SJSA1 (cell line): Measurements from ENCODE around the gene RAB26. TPM values are rescaled to one million over a fixed set of nuclear protein-coding genes. Genes with fewer than 3 reads are reported as not detected.

Source experiments
- DNase-seq, 2 experiments: peaks; one replicate each; pipeline ENCODE4 v3.0.0-alpha.2; 2015 to 2020; ENCODE audit warnings: low spot score in 2 of 2, low read depth in 1 of 2
- H3K27ac ChIP-seq: fragments of 250-450 bp; sonication (Bioruptor Pico); 2 replicates; pipeline ENCODE4 v1.5.1; 2020; ENCODE audit warnings: mild to moderate bottlenecking, moderate library complexity
- H3K27me3 ChIP-seq: fragments of 250-450 bp; sonication (Bioruptor Pico); replicated peaks from 2 replicates; pipeline ENCODE4 v1.5.1; 2020; ENCODE audit warnings: mild to moderate bottlenecking, moderate library complexity
- H3K36me3 ChIP-seq: fragments of 250-450 bp; sonication (Bioruptor Pico); 2 replicates; pipeline ENCODE4 v1.5.1; 2020; ENCODE audit warnings: mild to moderate bottlenecking
- H3K4me1 ChIP-seq: fragments of 250-450 bp; sonication (Bioruptor Pico); replicated peaks from 2 replicates; pipeline ENCODE4 v1.6.1; 2021; ENCODE audit warnings: mild to moderate bottlenecking
- H3K4me3 ChIP-seq: fragments of 250-450 bp; sonication (Bioruptor Pico); 2 replicates; pipeline ENCODE4 v1.5.1; 2020; ENCODE audit warnings: mild to moderate bottlenecking
- H3K9me3 ChIP-seq: fragments of 250-450 bp; sonication (Bioruptor Pico); replicated peaks from 2 replicates; pipeline ENCODE4 v1.5.1; 2020; ENCODE audit warnings: mild to moderate bottlenecking
- total RNA-seq: library from RNA; depleted of rRNA; stranded (reverse); fragments of >200 nt; shearing (Covaris generic); gene quantifications from 2 replicates; pipeline ENCODE4 v1.2.3, GENCODE V29; 2014

The RAB26 gene
- total RNA-seq, 1 experiment from 2014 or later = 0.16 TPM

DNA sequence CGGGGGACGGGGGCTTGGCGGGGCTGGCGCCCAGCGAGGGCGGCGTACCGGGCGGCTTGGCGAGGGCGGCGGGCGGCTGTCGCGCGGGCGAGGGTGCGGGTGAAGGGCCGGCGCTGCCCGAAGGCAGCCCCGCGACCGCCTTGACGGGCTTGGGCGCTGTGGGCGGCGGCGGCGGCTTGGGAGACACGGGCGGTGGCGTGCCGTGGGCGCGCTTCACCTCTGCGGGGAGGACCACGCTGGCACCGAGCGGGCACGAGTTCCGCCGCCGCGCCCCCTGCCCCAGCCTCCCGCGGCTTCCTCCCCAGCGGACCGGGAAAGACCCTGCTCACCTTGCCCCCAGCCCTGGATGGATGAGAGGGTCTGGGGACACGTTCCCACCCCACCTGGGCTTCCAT, 30.7 kb downstream of the RAB26 start:
- no peaks in the 10 kb centered on the region for H3K27me3 ChIP-seq
- no peaks in the 10 kb centered on the region for H3K4me1 ChIP-seq
- H3K9me3 ChIP-seq = no peaks in the 10 kb centered on the region
- peaks cover 33% of the 10 kb centered on the region for H3K36me3 ChIP-seq
- H3K4me3 ChIP-seq = no peak overlapping the region
- no peak for DNase-seq
- no peak overlapping the region for H3K27ac ChIP-seq

DNA sequence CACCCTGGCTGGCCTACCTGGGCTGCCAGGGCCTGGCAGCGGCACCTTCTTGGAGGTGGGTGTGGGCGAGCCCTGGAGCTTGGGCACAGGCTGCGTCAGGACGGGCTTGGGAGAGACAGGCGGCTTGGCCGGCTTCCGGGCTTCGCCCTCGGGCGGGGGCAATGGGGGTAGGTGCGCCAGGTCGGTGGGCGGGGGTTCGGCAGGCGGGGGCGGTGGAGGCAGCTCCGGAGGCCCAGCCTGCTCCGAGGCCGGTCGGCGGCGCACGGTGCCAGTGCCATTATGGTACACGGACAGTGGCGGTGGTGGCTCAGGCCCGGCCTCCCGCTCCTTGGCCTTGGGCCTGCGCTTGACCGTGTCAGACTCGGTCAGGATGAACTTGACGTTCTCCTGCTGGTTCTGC, 31.2 kb downstream of the RAB26 start:
- H3K4me1 ChIP-seq = no peaks in the 10 kb centered on the region
- H3K27ac ChIP-seq = no peak overlapping the region
- H3K4me3 ChIP-seq = no peak overlapping the region
- DNase-seq = no peak
- no peaks in the 10 kb centered on the region for H3K27me3 ChIP-seq
- no peaks in the 10 kb centered on the region for H3K9me3 ChIP-seq
- peaks cover 29% of the 10 kb centered on the region for H3K36me3 ChIP-seq

- no peaks in the 10 kb centered on the region for H3K27me3 ChIP-seq
- DNase-seq = no peak
- no peak overlapping the region for H3K27ac ChIP-seq
- H3K4me3 ChIP-seq = no peak overlapping the region
- peaks cover 20% of the 10 kb centered on the region for H3K36me3 ChIP-seq
- H3K4me1 ChIP-seq = no peaks in the 10 kb centered on the region
- H3K9me3 ChIP-seq = no peaks in the 10 kb centered on the region
Measured at GRCh38 chr16:2180461-2180860, 32.0 kb downstream of the RAB26 start.

DNA sequence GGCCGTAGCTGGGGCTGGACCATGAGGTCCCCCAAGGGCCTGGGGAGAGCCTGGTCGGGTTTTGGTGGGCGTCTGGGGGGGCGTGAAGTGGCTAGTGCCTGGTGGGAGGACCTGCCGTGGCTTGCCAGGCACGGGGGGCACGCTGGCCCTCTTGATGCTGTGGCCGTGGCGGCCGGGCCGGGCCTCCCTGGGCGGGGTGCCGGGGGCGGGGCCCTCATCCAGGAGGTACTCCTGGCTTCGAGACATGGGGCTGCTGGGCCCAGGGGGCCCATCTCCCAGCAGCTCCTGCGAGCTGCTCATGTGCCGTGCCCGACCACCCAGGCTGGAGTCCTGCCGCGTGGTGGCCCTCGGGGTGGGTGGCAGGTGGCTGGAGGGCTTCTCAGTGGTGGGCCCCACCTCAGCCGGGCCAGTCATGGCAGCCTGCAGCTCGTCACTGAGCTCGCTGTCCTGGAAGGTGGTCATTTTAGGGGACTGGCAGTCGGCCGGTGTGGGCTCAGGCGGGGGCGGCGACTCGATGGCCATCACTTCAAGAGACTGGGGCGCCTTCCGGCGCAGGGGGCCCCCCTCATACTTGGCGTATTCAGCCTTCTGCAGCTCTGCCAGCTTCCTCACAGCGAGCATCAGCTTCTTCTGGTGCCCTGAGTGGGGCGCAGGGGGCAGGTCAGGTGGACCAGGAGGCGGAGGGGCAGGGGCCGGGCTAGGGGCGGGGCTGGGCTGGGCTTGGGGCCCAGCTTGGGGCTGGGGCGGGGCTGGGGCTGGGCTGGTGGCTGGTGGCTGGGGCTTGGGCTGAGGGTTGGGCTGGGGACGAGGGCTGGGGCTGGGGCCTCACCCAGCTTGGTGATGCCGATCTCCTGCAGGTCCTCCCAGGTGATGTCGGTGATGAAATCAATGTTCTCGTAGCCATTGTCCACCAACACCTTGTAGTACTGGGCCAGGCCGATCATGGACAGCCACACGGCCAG, 32.8 kb downstream of the RAB26 start:
- no peaks in the 10 kb centered on the region for H3K9me3 ChIP-seq
- H3K36me3 ChIP-seq = peaks cover 12% of the 10 kb centered on the region
- no peak overlapping the region for H3K4me3 ChIP-seq
- no peaks in the 10 kb centered on the region for H3K4me1 ChIP-seq
- DNase-seq = no peak
- H3K27me3 ChIP-seq = no peaks in the 10 kb centered on the region
- H3K27ac ChIP-seq = no peak overlapping the region

- Histone ChIP-seq H3K27me3 (no peaks in the 10 kb centered on the region), H3K36me3 (peaks cover 9% of the 10 kb centered on the region), H3K9me3 (no peaks in the 10 kb centered on the region), H3K4me3 (no peak overlapping the region), H3K4me1 (no peaks in the 10 kb centered on the region), H3K27ac (no peak overlapping the region)
- DNase-seq = no peak
Measured at GRCh38 chr16:2181952-2182351, 33.5 kb downstream of the RAB26 start.

DNA sequence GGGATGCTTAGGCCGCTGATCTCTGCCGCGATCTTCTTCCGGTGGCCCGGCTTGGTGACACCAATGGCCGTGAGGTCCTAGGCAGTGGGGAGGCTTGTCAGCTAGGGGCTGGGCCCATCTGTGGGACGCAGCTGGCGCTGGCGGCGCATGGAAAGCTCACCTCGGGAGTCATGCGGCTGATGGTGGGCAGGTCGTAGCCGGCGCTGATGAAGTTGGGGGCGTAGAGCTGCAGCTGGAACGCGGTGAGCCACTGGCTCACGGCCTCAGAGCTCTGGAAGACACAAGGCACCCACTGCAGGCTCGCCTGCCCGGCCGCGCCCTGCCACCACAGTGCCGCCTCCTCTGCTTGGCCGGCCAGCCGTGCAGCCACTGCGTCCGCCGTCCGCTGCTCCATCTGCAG, 35.2 kb downstream of the RAB26 start:
- H3K9me3 ChIP-seq = no peaks in the 10 kb centered on the region

GRCh38 chr16:2184346-2184745, 35.9 kb downstream of the RAB26 start:
- H3K4me1 ChIP-seq = no peaks in the 10 kb centered on the region
- no peak for DNase-seq
- H3K4me3 ChIP-seq = no peak overlapping the region
- no peaks in the 10 kb centered on the region for H3K36me3 ChIP-seq
- no peaks in the 10 kb centered on the region for H3K27me3 ChIP-seq
- no peak overlapping the region for H3K27ac ChIP-seq
- no peaks in the 10 kb centered on the region for H3K9me3 ChIP-seq

More for the DNA sequence above, 35.2 kb downstream of the RAB26 start:
- H3K4me1 ChIP-seq = no peaks in the 10 kb centered on the region
- H3K27ac ChIP-seq = no peak overlapping the region
- no peaks in the 10 kb centered on the region for H3K36me3 ChIP-seq
- no peaks in the 10 kb centered on the region for H3K27me3 ChIP-seq
- no peak for DNase-seq
- H3K4me3 ChIP-seq = no peak overlapping the region

GRCh38 chr16:2184962-2185361, 36.5 kb downstream of the RAB26 start:
- Histone ChIP-seq H3K27me3 (no peaks in the 10 kb centered on the region), H3K4me3 (no peak overlapping the region), H3K9me3 (no peaks in the 10 kb centered on the region), H3K36me3 (no peaks in the 10 kb centered on the region), H3K27ac (no peak overlapping the region), H3K4me1 (no peaks in the 10 kb centered on the region)
- no peak for DNase-seq

DNA sequence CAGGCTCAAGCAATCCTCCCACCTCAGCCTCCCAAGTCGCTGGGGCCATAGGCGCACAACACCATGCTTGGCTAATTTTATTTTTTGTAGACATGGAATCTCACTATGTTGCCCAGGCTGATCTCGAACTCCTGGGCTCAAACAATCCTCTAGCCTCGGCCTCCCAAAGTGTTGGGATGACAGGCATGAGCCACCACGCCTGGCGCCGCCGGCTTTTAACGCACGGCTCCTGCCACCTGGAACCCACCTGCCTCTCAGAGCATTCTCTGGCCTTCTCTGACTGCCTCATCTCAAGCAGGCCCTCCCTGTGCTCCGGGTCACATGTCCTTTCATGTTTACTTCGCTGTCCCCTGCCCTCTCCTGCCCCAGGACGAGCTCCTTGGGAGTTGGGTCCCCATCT, 37.6 kb downstream of the RAB26 start:
- Histone ChIP-seq H3K27ac (no peak overlapping the region), H3K36me3 (no peaks in the 10 kb centered on the region), H3K4me1 (no peaks in the 10 kb centered on the region), H3K9me3 (no peaks in the 10 kb centered on the region), H3K4me3 (no peak overlapping the region), H3K27me3 (no peaks in the 10 kb centered on the region)
- no peak for DNase-seq

GRCh38 chr16:2186505-2186904, 38.1 kb downstream of the RAB26 start:
- Histone ChIP-seq H3K27me3 (no peaks in the 10 kb centered on the region), H3K4me1 (no peaks in the 10 kb centered on the region), H3K27ac (no peak overlapping the region), H3K4me3 (no peak overlapping the region), H3K9me3 (no peaks in the 10 kb centered on the region), H3K36me3 (no peaks in the 10 kb centered on the region)
- DNase-seq = no peak

GRCh38 chr16:2187212-2187611, 38.8 kb downstream of the RAB26 start:
- Histone ChIP-seq H3K4me1 (no peaks in the 10 kb centered on the region), H3K27ac (no peak overlapping the region), H3K27me3 (no peaks in the 10 kb centered on the region), H3K9me3 (no peaks in the 10 kb centered on the region), H3K36me3 (no peaks in the 10 kb centered on the region), H3K4me3 (no peak overlapping the region)
- no peak for DNase-seq

DNA sequence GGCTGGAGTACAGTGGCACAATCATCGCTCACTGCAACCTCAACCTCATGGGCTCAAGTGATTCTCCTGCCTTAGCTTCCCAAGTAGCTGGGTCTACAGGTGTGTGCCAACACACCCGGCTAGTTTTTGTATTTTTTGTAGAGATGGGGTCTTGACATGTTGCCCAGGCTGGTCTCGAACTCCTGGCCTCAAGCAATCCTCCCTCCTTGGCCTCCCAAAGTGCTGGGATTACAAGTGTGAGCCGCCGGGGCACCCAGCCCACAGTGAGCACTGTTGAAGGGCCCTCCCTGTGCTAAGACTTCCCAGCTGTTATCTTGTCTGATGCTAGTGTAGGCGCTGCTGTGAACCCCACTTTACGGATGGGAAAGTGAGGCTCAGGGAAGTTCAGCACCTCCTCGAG, 40.0 kb downstream of the RAB26 start:
- Histone ChIP-seq H3K27ac (no peak overlapping the region), H3K9me3 (no peaks in the 10 kb centered on the region), H3K27me3 (no peaks in the 10 kb centered on the region; the same call in 1 of the 2 replicates), H3K4me1 (no peaks in the 10 kb centered on the region), H3K4me3 (no peak overlapping the region), H3K36me3 (no peaks in the 10 kb centered on the region)
- no peak for DNase-seq

DNA sequence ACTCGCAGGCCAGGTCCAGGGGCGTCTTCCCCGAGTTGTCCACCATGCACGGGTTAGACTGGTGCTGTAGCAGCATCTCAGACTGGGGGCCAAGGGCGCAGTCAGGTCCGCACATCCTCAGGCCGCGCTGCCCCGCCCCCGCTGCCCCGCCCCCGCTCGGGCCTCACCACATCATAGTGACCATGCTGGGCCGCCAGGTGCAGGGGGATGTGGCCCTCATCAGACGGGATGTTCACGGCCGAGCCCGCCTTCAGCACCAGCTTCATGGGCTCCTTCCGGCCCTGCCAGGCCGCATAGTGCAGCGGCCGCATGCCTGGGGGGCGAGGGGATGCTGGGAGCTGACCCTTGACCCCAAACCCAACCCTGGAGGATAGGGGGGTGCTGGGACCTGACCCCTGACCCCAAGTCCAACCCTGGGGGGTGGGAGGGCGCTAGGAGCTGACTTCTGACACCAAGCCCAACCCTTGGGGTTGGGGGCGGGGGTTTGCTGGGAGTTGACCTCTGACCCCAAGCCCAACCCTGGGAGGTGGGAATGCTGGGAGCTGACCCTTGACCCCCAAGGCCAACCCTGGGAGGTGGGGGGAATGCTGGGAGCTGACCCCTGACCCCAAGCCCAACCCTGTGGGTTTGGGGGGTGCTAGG, 40.9 kb downstream of the RAB26 start:
- DNase-seq = no peak

GRCh38 chr16:2190002-2190658, 41.7 kb downstream of the RAB26 start:
- Histone ChIP-seq H3K27me3 (peaks cover 13% of the 10 kb centered on the region), H3K4me1 (no peaks in the 10 kb centered on the region), H3K4me3 (no peak overlapping the region), H3K36me3 (no peaks in the 10 kb centered on the region), H3K27ac (no peak overlapping the region), H3K9me3 (no peaks in the 10 kb centered on the region)
- no peak for DNase-seq

More for the DNA sequence above, 40.9 kb downstream of the RAB26 start:
- Histone ChIP-seq H3K9me3 (no peaks in the 10 kb centered on the region), H3K36me3 (no peaks in the 10 kb centered on the region), H3K4me3 (no peak overlapping the region), H3K4me1 (no peaks in the 10 kb centered on the region), H3K27ac (no peak overlapping the region), H3K27me3 (peaks cover 6% of the 10 kb centered on the region)
